K562 (cell line): ENCODE results near the gene DGCR2. TPM values are rescaled to one million over a fixed set of nuclear protein-coding genes. Genes with fewer than 3 reads are reported as not detected.

ENCODE experiments used
- CBFA2T3 ChIP-seq: fragments of 450-650 bp; IDR thresholded peaks from 2 replicates; pipeline ENCODE4 v1.6.1; 2017
- EP400 ChIP-seq: fragments of 450-650 bp; IDR thresholded peaks from 2 replicates; pipeline ENCODE4 v1.6.1; 2017; ENCODE audit warnings: antibody characterized with exemption, mild to moderate bottlenecking, moderate library complexity
- ERF ChIP-seq: fragments of 450-650 bp; formaldehyde crosslinking; IDR thresholded peaks from 2 replicates; pipeline ENCODE4 v1.4.0; 2020; ENCODE audit warnings: mild to moderate bottlenecking, mixed read lengths
- HMGN3 ChIP-seq: IDR thresholded peaks from 2 replicates; pipeline ENCODE4 v1.6.1; 2011; ENCODE audit warnings: borderline replicate concordance, low read depth, mild to moderate bottlenecking, mixed read lengths, low read length; ENCODE audit not compliant: insufficient read length; ENCODE audit errors: extremely low read depth
- NFRKB ChIP-seq: fragments of 450-650 bp; IDR thresholded peaks from 2 replicates; pipeline ENCODE4 v1.6.1; 2016; ENCODE audit warnings: low read depth
- RHOXF2B ChIP-seq: fragments of 250-450 bp; sonication (Bioruptor Pico); conservative IDR thresholded peaks from 2 replicates; pipeline ENCODE4 v1.5.1; 2021
- TCF7 ChIP-seq: sonication (generic); IDR thresholded peaks from 2 replicates; pipeline ENCODE4 v1.6.1; 2016; ENCODE audit warnings: antibody characterized with exemption, borderline replicate concordance
- ZFP36 ChIP-seq: fragments of 150-350 bp; IDR thresholded peaks from 2 replicates; pipeline ENCODE4 v1.6.1; 2018; ENCODE audit warnings: low read length, low read depth; ENCODE audit not compliant: partially characterized antibody
- ZNF124 ChIP-seq: sonication (generic); formaldehyde crosslinking; IDR thresholded peaks from 2 replicates; pipeline ENCODE4 v1.8.1; 2022; ENCODE audit warnings: missing genetic modification reagents
- ZNF584 ChIP-seq: fragments of 200-800 bp; sonication (Bioruptor generic); IDR thresholded peaks from 2 replicates; pipeline ENCODE4 v1.6.1; 2016; ENCODE audit warnings: low read depth, mild to moderate bottlenecking, missing genetic modification characterization, missing compliant biosample characterization
- polyA plus RNA-seq, 8 experiments: library from polyadenylated mRNA; depleted of rRNA in 4 of 8; stranded (reverse) in 5 of 8; unstranded in 3 of 8; fragments of >200 nt; fragmentation: Nextera tagmentation in 2 of 8; fragmentation: Illumina TruSeq in 1 of 8; extraction: Ambion mirVana in 2 of 8; extraction: Trizol in 1 of 8; gene quantifications; 2 replicates each; pipeline versions ENCODE4 v1.2.1 to v1.2.3, GENCODE V29; 2011 to 2014; ENCODE audit warnings: inconsistent platforms in 1 of 8, missing spikeins in 1 of 8
- total RNA-seq, 7 experiments: library from RNA; depleted of rRNA in 6 of 7; stranded (reverse); fragments of >200 nt in 6 of 7; fragmentation: Illumina TruSeq in 2 of 7; extraction: Trizol in 2 of 7; gene quantifications; 2 replicates each; pipeline versions ENCODE4 v1.2.1 to v1.2.3, GENCODE V29; 2011 to 2021; ENCODE audit warnings: low replicate concordance in 1 of 7
- TF ChIP-seq, protein P1 (sequence below): sonication (generic); formaldehyde crosslinking; IDR thresholded peaks from 2 replicates; pipeline ENCODE4 v1.8.0; 2022; ENCODE audit warnings: mild to moderate bottlenecking, missing genetic modification reagents
- TF ChIP-seq, protein P2 (sequence below): sonication (generic); formaldehyde crosslinking; IDR thresholded peaks from 2 replicates; pipeline ENCODE4 v1.8.0; 2022; ENCODE audit warnings: mild to moderate bottlenecking, missing genetic modification reagents, borderline replicate concordance
- TF ChIP-seq, protein P3 (sequence below): IDR thresholded peaks from 3 replicates; pipeline ENCODE4 v1.6.1; 2011; ENCODE audit warnings: borderline replicate concordance, mild to moderate bottlenecking, moderate library complexity; ENCODE audit not compliant: insufficient read length; ENCODE audit errors: extremely low read depth
- TF ChIP-seq, protein P4 (sequence below): fragments of 450-650 bp; formaldehyde crosslinking; IDR thresholded peaks from 2 replicates; pipeline ENCODE4 v1.4.0; 2020; ENCODE audit warnings: mild to moderate bottlenecking, moderate library complexity

DGCR2 gene
- total and polyA plus RNA-seq, 9 of the 15 experiments (the other 6 are each of a cell fraction or from before 2014, with no cell fraction given), result 0.69 to 101 (median 56.4) TPM

DNA sequence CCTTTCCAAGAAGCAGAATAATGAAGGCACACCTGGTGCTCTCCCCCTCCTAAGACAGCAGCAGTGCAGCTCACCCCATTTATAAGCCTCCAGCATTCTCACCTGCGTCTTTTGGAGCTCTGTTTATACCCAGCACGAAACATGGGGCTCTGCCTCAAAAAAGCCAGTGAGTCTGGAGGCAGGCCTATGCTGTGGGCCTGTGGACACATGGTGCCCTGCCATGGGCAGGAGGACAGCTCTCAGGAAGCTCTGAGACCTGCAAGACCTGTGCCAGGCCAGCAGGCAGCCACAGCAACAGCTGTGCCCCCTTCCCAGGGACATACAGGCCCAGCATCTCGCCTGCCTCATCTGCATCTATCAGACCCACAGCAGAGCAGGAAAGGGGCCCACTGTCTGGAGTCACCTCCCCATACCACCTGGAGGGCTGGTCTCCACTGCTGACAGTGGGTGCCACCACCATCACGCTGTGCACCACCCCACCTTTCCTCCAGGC, 64.2 kb downstream of the DGCR2 start (continued):
- TF ChIP-seq, protein P1, sequence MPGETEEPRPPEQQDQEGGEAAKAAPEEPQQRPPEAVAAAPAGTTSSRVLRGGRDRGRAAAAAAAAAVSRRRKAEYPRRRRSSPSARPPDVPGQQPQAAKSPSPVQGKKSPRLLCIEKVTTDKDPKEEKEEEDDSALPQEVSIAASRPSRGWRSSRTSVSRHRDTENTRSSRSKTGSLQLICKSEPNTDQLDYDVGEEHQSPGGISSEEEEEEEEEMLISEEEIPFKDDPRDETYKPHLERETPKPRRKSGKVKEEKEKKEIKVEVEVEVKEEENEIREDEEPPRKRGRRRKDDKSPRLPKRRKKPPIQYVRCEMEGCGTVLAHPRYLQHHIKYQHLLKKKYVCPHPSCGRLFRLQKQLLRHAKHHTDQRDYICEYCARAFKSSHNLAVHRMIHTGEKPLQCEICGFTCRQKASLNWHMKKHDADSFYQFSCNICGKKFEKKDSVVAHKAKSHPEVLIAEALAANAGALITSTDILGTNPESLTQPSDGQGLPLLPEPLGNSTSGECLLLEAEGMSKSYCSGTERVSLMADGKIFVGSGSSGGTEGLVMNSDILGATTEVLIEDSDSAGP, result 0 out of 2 replicates have a peak, but pooled peaks have one; percentile 23
- no peak for TF ChIP-seq CBFA2T3
- TF ChIP-seq, protein P2, sequence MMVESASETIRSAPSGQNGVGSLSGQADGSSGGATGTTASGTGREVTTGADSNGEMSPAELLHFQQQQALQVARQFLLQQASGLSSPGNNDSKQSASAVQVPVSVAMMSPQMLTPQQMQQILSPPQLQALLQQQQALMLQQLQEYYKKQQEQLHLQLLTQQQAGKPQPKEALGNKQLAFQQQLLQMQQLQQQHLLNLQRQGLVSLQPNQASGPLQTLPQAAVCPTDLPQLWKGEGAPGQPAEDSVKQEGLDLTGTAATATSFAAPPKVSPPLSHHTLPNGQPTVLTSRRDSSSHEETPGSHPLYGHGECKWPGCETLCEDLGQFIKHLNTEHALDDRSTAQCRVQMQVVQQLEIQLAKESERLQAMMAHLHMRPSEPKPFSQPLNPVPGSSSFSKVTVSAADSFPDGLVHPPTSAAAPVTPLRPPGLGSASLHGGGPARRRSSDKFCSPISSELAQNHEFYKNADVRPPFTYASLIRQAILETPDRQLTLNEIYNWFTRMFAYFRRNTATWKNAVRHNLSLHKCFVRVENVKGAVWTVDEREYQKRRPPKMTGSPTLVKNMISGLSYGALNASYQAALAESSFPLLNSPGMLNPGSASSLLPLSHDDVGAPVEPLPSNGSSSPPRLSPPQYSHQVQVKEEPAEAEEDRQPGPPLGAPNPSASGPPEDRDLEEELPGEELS (CRISPR knock-in tag), result peak; percentile 53; the same call in 1 of the 2 replicates
- no peak for TF ChIP-seq TCF7
- TF ChIP-seq ERF (CRISPR knock-in tag), result no peak
- TF ChIP-seq, protein P3, sequence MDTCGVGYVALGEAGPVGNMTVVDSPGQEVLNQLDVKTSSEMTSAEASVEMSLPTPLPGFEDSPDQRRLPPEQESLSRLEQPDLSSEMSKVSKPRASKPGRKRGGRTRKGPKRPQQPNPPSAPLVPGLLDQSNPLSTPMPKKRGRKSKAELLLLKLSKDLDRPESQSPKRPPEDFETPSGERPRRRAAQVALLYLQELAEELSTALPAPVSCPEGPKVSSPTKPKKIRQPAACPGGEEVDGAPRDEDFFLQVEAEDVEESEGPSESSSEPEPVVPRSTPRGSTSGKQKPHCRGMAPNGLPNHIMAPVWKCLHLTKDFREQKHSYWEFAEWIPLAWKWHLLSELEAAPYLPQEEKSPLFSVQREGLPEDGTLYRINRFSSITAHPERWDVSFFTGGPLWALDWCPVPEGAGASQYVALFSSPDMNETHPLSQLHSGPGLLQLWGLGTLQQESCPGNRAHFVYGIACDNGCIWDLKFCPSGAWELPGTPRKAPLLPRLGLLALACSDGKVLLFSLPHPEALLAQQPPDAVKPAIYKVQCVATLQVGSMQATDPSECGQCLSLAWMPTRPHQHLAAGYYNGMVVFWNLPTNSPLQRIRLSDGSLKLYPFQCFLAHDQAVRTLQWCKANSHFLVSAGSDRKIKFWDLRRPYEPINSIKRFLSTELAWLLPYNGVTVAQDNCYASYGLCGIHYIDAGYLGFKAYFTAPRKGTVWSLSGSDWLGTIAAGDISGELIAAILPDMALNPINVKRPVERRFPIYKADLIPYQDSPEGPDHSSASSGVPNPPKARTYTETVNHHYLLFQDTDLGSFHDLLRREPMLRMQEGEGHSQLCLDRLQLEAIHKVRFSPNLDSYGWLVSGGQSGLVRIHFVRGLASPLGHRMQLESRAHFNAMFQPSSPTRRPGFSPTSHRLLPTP, result no peak
- TF ChIP-seq, protein P4, sequence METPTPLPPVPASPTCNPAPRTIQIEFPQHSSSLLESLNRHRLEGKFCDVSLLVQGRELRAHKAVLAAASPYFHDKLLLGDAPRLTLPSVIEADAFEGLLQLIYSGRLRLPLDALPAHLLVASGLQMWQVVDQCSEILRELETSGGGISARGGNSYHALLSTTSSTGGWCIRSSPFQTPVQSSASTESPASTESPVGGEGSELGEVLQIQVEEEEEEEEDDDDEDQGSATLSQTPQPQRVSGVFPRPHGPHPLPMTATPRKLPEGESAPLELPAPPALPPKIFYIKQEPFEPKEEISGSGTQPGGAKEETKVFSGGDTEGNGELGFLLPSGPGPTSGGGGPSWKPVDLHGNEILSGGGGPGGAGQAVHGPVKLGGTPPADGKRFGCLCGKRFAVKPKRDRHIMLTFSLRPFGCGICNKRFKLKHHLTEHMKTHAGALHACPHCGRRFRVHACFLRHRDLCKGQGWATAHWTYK (CRISPR knock-in tag), result no peak
- no peak for TF ChIP-seq NFRKB
- TF ChIP-seq ZNF584 (CRISPR knock-in tag), result no peak
- no peak for TF ChIP-seq RHOXF2B (CRISPR knock-in tag)
- TF ChIP-seq ZFP36, result no peak
- no peak for TF ChIP-seq EP400
- TF ChIP-seq HMGN3, result no peak
- 0 out of 2 replicates have a peak, but pooled peaks have one; percentile 25 for TF ChIP-seq ZNF124 (CRISPR knock-in tag)
